Naive B cell (primary cell): ENCODE results near the gene SLC19A1. TPM values are rescaled to one million over a fixed set of nuclear protein-coding genes. Genes with fewer than 3 reads are reported as not detected.
A peak's percentile ranks its signal among the peaks of the same experiment; 100 is the strongest.
"Not testable (repeated sequence)": the region's sequence is repeated elsewhere in the genome, so short reads cannot be mapped to it uniquely, and the experiment has no call there.

Experiments used
- ATAC-seq, 2 donors: fragments of 150-1000 bp; cut with Tn5 transposase; 2 replicates each; pipeline ENCODE4 v1.10.0; 2021; ENCODE audit warnings: low read depth in 2 of 2, mild to moderate bottlenecking in 2 of 2, moderate library complexity in 2 of 2
- DNase-seq: peaks from one replicate; pipeline ENCODE4 v3.0.0; 2022
- H3K27ac Mint-ChIP-seq, 6 donors: one replicate each; pipeline ENCODE4 v1.8.0; 2020 to 2022; ENCODE audit warnings: mild to moderate bottlenecking in 6 of 6, mixed read lengths in 6 of 6, moderate library complexity in 5 of 6, inconsistent platforms in 2 of 6
- H3K27me3 Mint-ChIP-seq, 3 donors: one replicate each; pipeline ENCODE4 v1.8.0; 2021 to 2022; ENCODE audit warnings: mixed read lengths in 3 of 3, mild to moderate bottlenecking in 1 of 3
- H3K36me3 Mint-ChIP-seq, 2 donors: one replicate each; pipeline ENCODE4 v1.8.0; 2020 to 2022; ENCODE audit warnings: mixed read lengths in 2 of 2, inconsistent platforms in 1 of 2, mild to moderate bottlenecking in 1 of 2
- H3K4me1 Mint-ChIP-seq, 3 donors: one replicate each; pipeline ENCODE4 v1.8.0; 2020 to 2022; ENCODE audit warnings: mixed read lengths in 3 of 3, inconsistent platforms in 1 of 3, mild to moderate bottlenecking in 1 of 3, moderate library complexity in 1 of 3
- H3K4me3 Mint-ChIP-seq, 8 donors: one replicate each; pipeline ENCODE4 v1.8.0; 2020 to 2022; ENCODE audit warnings: mild to moderate bottlenecking in 8 of 8, mixed read lengths in 8 of 8, moderate library complexity in 8 of 8, inconsistent platforms in 2 of 8
- H3K9me3 Mint-ChIP-seq, 7 donors: one replicate each; pipeline ENCODE4 v1.8.0; 2020 to 2022; ENCODE audit warnings: mixed read lengths in 7 of 7, mild to moderate bottlenecking in 5 of 7, inconsistent platforms in 2 of 7, moderate library complexity in 1 of 7
- polyA plus RNA-seq, 6 donors: library from polyadenylated mRNA; unstranded; fragments of 300-500 nt; fragmentation: Illumina TruSeq; gene quantifications; one replicate each; pipeline ENCODE4 v1.2.3, GENCODE V29; 2021; ENCODE audit warnings: low read depth in 6 of 6

The SLC19A1 gene
- polyA plus RNA-seq, 6 donors from 2014 or later, result 2.9 to 20.0 (median 4.3) TPM

DNA sequence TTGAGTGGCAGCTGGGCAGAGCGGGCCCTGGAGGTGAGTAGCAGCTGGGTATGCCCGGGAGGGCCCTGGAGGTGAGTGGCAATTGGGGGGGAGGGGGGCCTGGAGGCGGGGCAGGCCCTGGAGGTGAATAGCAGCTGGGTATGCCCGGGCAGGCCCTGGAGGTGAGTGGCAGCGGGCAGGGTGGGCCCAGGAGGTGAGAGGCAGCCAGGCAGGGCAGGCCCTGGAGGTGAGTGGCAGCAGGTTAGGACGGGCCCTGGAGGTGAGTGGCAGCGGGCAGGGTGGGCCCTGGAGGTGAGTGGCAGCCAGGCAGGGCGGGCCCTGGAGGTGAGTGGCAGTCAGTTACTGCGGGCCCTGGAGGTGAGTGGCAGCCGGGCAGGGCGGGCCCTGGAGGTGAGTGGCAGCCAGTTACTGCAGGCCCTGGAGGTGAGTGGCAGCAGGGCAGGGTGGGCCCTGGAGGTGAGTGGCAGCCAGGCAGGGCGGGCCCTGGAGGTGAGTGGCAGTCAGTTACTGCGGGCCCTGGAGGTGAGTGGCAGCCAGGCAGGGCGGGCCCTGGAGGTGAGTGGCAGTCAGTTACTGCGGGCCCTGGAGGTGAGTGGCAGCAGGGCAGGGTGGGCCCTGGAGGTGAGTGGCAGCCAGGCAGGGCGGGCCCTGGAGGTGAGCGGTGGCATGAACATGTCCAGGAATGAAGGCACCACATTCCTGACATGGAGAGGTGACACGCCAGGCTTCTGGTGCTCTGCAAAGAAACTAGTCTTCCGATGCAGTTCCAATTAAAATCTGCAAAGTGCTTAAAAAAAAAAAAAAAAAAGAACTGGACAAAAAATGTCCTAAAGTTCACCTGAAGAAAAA lies 14.9 kb downstream of the SLC19A1 start:
- not testable (repeated sequence) for H3K27ac Mint-ChIP-seq, ATAC-seq, H3K4me3 Mint-ChIP-seq, H3K4me1 Mint-ChIP-seq, H3K27me3 Mint-ChIP-seq, H3K9me3 Mint-ChIP-seq, DNase-seq
- peaks cover 3 to 13% of the 10 kb centered on the region in 2 donors for H3K36me3 Mint-ChIP-seq

DNA sequence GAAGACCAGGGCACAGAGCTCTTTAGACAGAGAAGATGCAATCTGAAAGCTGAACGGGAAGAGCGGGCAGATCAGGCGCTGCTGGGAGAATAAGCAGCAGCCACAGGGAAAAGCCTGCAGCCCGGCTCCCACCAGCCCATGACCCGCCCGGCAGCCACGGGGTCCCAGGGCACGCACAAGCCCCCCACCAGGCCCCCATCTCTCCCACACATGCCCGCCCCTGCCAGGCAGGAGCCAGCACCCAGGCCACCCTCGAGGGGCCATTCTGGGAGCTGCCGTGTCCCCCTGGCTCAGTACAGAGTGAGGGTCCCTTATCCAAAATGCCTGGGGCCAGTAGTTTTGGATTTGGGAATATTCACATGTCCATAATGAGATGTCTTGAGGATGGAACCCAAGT lies 16.3 kb downstream of the SLC19A1 start:
- DNase-seq, result no peak

DNA sequence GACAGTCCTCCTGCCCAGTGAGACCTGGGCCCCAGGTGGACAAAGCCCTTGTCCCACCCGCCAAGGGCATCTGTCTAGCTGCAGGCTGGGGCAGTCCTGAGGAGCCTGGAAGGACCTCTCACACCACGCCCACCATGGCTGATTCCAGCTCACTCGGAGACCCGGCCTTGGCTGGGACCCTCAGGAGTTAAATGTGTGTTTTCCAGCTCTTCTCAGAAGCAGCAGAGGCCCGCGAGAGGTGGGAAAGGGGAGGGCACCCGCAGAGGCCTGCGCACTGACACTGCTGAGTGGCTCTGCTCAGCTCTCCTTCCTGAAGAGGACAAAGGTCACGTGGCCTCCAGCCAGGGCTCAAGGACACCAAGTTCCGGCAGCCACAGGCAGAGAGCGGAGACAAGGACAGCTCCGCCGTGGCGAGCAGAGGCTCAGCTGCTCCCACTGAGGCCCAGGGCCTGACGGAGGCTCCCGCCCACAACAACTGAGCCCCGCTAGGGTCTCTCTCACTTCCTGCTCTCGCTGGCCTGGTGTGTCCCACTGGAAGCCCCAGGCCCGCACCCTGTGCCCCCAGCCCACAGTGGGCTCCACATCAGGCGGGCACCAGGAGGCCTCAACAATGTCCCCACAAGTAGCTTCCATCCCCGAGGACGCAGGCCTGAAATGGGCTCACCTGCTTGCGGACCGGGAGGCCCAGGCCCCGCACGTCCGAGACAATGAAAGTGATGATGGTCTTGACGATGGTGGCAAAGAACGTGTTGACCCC lies 16.9 kb downstream of the SLC19A1 start:
- ATAC-seq, result no peak
- no peak for DNase-seq
- Mint-ChIP-seq H3K27me3 (no peaks in the 10 kb centered on the region), H3K4me3 (no peak overlapping the region), H3K36me3 (peaks cover 22 to 26% of the 10 kb centered on the region in 2 donors), H3K4me1 (no peaks in the 10 kb centered on the region), H3K27ac (no peak overlapping the region), H3K9me3 (peaks cover 0 to 12% (median under 1%) of the 10 kb centered on the region in 7 donors)

More for the DNA sequence above, 16.3 kb downstream of the SLC19A1 start:
- H3K4me3 Mint-ChIP-seq, result no peak overlapping the region
- ATAC-seq, result no peak
- H3K36me3 Mint-ChIP-seq, result peaks cover 16 to 20% of the 10 kb centered on the region in 2 donors
- H3K27ac Mint-ChIP-seq, result no peak overlapping the region
- no peaks in the 10 kb centered on the region for H3K4me1 Mint-ChIP-seq
- no peaks in the 10 kb centered on the region for H3K27me3 Mint-ChIP-seq
- peaks cover 0 to 7% (median 0%) of the 10 kb centered on the region in 7 donors for H3K9me3 Mint-ChIP-seq

DNA sequence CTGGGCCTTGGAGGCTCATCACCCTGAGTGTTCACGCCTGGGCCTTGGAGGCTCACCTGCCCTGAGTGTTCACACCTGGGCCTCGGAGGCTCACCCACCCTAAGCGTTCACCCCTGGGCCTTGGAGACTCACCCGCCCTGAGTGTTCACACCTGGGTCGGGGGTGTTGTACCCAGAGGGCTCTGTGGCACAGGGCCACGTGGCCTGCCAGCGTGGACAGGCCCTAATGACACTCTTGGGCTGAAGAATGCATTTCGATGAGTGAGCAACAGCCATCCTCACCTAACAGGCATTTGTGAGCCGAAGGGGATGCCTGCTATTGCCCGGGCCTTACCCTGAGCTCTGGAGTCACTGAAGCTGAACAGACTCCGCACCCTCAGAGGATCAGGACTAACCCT lies 17.5 kb downstream of the SLC19A1 start:
- H3K4me1 Mint-ChIP-seq, result no peaks in the 10 kb centered on the region
- peaks cover 4 to 18% (median 6%) of the 10 kb centered on the region in 7 donors for H3K9me3 Mint-ChIP-seq
- H3K4me3 Mint-ChIP-seq, result no peak overlapping the region
- no peak overlapping the region for H3K27ac Mint-ChIP-seq
- ATAC-seq (no peak), DNase-seq (no peak)
- H3K36me3 Mint-ChIP-seq, result peaks cover 27 to 32% of the 10 kb centered on the region in 2 donors
- no peaks in the 10 kb centered on the region for H3K27me3 Mint-ChIP-seq

DNA sequence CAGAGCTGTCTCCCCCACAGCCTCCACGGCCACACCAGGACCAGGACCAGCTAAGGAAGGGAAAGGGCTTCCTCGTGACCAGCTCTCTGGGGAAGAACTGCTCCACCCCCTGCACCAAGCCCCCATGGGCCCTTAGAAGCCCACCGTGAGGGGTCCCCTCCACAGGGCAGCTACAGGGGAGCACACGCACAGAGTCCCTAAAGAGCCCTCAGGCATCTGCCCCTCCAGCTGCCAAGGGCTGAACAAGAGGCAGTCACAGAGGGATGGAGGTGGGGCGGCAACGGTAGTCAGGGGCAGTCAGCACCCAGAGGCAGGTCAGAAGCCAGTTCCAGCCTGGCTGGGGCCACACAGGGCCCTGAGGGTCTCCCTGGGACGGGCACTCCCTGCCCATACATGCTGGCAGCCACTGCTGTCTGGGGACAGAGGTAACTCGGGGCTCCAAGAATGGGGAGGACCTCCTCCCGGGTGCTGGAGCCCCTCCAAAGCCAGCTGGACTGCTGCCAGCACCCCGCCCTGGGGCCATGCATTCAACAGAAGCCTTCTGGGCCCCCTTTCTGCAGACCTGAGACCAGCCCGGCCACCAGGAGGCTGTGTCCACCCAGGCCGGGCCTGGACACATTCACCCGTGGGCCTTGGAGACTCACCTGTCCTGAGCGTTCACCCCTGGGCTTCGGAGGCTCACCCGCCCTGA lies 18.7 kb downstream of the SLC19A1 start:
- Mint-ChIP-seq H3K27ac (peak overlapping the region in 2 of 6 donors; percentile 19 to 38), H3K4me1 (no peaks in the 10 kb centered on the region), H3K27me3 (no peaks in the 10 kb centered on the region), H3K36me3 (peaks cover 39 to 44% of the 10 kb centered on the region in 2 donors), H3K4me3 (no peak overlapping the region), H3K9me3 (peaks cover 11 to 30% (median 18%) of the 10 kb centered on the region in 7 donors)
- no peak for ATAC-seq
- DNase-seq, result no peak

DNA sequence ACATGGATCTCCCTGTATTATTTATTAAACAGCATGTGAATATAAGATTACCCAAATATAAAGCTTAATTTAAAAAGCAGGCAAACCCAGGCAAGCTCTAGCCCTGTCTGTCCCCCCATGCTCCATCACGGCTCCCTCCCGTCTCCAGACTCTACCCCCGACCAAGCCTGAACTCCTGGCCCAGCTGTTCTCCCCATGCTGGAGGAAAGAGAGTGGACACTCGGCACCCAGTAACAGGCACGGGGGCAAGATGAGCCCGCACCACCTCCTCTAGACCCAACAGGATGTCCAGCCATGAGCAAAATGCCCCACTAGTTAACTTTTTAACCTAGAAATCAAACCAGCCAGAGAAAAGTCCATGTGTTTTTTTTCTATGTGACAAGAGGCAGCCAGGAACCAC lies 19.3 kb downstream of the SLC19A1 start:
- Mint-ChIP-seq H3K4me3 (no peak overlapping the region), H3K9me3 (peaks cover 17 to 36% (median 23%) of the 10 kb centered on the region in 7 donors), H3K27me3 (no peaks in the 10 kb centered on the region), H3K27ac (peak overlapping the region in 2 of 6 donors; percentile 19 to 38), H3K4me1 (no peaks in the 10 kb centered on the region), H3K36me3 (peaks cover 44 to 49% of the 10 kb centered on the region in 2 donors)
- DNase-seq (no peak), ATAC-seq (no peak)

DNA sequence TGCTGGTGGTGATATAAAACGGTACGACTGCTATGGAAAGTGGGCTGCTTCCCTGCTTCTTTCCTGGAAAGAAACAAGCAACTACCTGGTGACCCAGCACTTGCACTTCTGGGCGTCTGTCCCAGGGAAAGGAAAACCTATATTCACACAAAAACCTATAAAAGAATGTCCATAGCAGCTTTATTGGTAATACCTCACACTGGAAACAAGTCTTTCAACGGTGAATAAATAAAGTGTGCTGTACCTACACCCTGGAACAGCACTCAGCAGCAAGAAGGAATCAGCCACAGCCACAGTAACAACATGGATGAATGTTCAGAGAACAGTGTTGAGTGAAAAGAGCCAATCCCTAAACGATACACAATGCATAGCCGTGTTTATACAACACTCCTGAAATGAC lies 19.9 kb downstream of the SLC19A1 start:
- no peaks in the 10 kb centered on the region for H3K27me3 Mint-ChIP-seq
- peaks cover 19 to 38% (median 26%) of the 10 kb centered on the region in 7 donors for H3K9me3 Mint-ChIP-seq
- peak overlapping the region in 1 of 8 donors; percentile 35 for H3K4me3 Mint-ChIP-seq
- no peak overlapping the region for H3K27ac Mint-ChIP-seq
- no peaks in the 10 kb centered on the region for H3K4me1 Mint-ChIP-seq
- DNase-seq (no peak), ATAC-seq (no peak)
- peaks cover 46 to 55% of the 10 kb centered on the region in 2 donors for H3K36me3 Mint-ChIP-seq

DNA sequence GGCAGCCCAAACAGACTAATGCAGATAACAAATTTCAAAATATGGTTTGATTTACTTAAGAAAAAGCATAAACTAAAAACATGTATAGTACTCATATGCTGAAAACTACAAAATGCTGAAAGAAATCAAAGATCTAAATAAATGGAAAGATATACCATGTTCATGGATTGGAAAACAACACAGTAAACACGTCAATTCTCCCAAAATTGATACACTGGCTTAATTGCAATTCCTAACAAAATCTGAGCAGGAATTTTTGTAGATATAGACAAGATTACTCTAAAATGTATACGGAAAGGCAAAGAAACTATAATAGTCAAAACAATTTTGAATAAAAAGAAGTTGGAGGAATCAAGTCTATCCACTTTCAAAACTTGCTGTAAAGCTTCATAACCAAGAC lies 21.0 kb downstream of the SLC19A1 start:
- Mint-ChIP-seq H3K36me3 (peaks cover 46 to 51% of the 10 kb centered on the region in 2 donors), H3K9me3 (peaks cover 19 to 38% (median 26%) of the 10 kb centered on the region in 7 donors)
- no peak for DNase-seq

DNA sequence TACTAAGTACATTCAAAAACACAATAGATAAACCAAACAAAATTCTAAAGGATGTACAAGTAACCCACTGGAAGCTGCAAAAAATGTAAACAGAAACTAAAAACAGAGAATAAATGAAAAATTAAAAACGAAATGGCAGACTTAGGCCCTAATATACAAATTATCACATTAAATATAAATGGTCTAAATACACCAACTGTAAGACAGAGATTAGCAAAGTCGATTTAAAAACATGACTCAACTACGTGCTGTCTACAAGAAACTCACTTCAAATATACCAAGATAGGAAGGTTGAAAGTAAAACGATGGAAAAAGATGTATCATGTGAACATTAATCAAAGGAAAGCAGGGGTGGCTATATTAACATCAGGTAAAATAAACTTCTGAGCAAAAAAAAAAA lies 23.1 kb downstream of the SLC19A1 start:
- Mint-ChIP-seq H3K27me3 (no peaks in the 10 kb centered on the region), H3K9me3 (peaks cover 19 to 38% (median 26%) of the 10 kb centered on the region in 7 donors), H3K36me3 (peaks cover 46 to 51% of the 10 kb centered on the region in 2 donors), H3K27ac (peak overlapping the region in 1 of 6 donors; percentile 40), H3K4me3 (no peak overlapping the region), H3K4me1 (no peaks in the 10 kb centered on the region)
- DNase-seq (no peak), ATAC-seq (no peak)

More for the DNA sequence above, 21.0 kb downstream of the SLC19A1 start:
- Mint-ChIP-seq H3K4me1 (no peaks in the 10 kb centered on the region), H3K4me3 (no peak overlapping the region), H3K27me3 (no peaks in the 10 kb centered on the region), H3K27ac (no peak overlapping the region)
- no peak for ATAC-seq

DNA sequence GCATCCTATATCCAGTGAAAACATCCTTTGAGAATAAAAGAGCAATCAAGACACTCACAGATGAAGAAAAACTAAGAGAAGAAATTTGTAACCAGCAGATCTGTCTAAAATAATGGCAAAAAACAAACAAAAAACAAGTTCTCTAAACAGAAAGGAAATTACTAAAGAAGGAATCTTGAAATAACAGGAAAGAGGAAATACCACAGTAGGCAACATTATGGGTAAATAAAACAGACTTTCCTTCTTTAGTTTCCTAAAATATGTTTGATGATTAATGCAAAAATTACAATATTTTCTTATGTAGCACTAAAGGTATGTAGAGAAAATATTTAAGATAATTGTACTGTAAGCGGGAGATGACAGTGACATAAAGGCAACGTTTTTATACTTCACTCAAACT lies 23.5 kb downstream of the SLC19A1 start:
- Mint-ChIP-seq H3K4me3 (no peak overlapping the region), H3K27me3 (no peaks in the 10 kb centered on the region), H3K36me3 (peaks cover 46 to 51% of the 10 kb centered on the region in 2 donors), H3K9me3 (peaks cover 19 to 38% (median 26%) of the 10 kb centered on the region in 7 donors), H3K4me1 (no peaks in the 10 kb centered on the region), H3K27ac (no peak overlapping the region)
- no peak for ATAC-seq
- no peak for DNase-seq

DNA sequence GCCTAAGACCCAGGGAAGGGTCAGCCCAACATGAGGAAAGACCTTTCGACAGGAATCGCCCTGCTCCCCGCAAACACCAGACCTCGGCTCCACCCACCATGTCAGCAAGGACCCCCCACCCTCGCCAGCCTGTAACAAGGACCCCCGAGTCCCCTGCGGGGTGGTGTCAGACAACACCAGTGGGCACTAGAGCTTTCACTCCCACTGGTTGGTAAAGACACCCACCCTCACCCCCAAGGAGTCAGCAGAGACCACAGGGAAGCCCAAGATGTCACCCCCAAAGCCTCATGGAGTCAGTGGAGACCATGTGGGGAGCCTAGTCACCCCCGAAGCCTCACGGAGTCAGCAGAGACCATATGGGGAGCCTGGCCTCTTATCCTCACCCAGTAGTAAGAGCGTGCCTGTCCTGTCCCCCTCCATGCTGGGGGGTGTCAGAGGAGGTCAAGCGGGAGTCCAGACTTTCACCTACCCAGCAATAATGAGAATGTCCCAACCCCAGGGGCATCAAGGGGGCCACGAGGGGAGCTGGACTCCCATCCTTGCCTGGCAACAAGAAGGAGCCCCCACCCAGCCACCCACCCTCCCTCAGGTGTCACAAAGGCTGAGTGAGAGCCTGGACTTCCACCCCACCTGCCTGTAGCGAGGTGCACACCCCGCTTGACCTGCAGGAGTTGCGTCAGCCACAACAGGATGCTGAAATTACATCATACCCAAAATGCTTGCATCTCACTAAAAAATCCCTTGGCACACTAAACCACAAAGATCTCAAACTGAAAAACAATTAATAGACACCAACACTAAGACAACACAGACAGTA lies 24.8 kb downstream of the SLC19A1 start:
- ATAC-seq, result no peak
- H3K36me3 Mint-ChIP-seq, result peaks cover 44 to 45% of the 10 kb centered on the region in 2 donors

DNA sequence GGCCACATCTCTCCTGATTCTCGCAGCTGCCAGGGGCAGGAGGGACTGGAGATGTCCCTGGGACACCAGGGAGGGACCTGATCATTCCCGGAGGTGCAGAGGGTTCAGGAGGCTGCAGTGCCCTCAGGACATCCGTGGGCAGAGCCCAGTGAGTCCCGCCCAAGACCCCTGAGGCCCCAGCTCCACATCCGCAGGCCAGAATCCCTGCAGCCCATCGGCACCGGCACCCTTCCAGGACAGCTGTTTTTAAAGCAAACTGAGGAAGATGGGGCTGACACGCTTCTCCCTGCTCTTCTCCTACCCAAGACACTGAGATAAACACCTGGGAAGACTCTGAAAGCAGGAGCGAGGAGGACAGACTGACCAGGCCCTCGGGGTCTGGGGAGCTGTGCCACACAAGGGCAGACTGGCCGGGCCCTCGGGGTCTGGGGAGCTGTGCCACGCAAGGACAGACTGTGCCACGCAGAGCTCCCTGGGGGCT lies 25.5 kb downstream of the SLC19A1 start:
- peaks cover 19 to 38% (median 26%) of the 10 kb centered on the region in 7 donors for H3K9me3 Mint-ChIP-seq
- no peaks in the 10 kb centered on the region for H3K27me3 Mint-ChIP-seq
- no peaks in the 10 kb centered on the region for H3K4me1 Mint-ChIP-seq
- no peak for ATAC-seq
- no peak overlapping the region for H3K27ac Mint-ChIP-seq
- H3K36me3 Mint-ChIP-seq, result peaks cover 38 to 42% of the 10 kb centered on the region in 2 donors
- H3K4me3 Mint-ChIP-seq, result no peak overlapping the region
- DNase-seq, result no peak

More for the DNA sequence above, 24.8 kb downstream of the SLC19A1 start:
- Mint-ChIP-seq H3K4me3 (peak overlapping the region in 1 of 8 donors; percentile 47), H3K27ac (no peak overlapping the region), H3K27me3 (no peaks in the 10 kb centered on the region), H3K4me1 (no peaks in the 10 kb centered on the region), H3K9me3 (peaks cover 19 to 38% (median 26%) of the 10 kb centered on the region in 7 donors)
- no peak for DNase-seq
